ENCODE measurements around the gene ATP5PO. TPM values are rescaled to one million over a fixed set of nuclear protein-coding genes. Genes with fewer than 3 reads are reported as not detected.

The ATP5PO gene
- total RNA-seq, 1 donor from 2014 or later = 309 TPM

GRCh38 chr21:33897098-33897497, 18.5 kb downstream of the ATP5PO start:
- Histone ChIP-seq H3K79me2 (ENCODE audit: low read depth) (no peaks in the 10 kb centered on the region), H3K4me3 (no peak overlapping the region), H3F3A (ENCODE audit: low read depth) (peaks cover 19% of the 10 kb centered on the region), H3K27ac (no peak overlapping the region), H3K27me3 (no peaks in the 10 kb centered on the region), H2AFZ (replicated peaks) (no peak overlapping the region), H3K9ac (no peak overlapping the region), H3K9me3 (ENCODE audit: low read depth) (no peaks in the 10 kb centered on the region), H4K20me1 (ENCODE audit: low read depth) (no peaks in the 10 kb centered on the region), H3K4me1 (peaks cover 32% of the 10 kb centered on the region), H3K4me2 (no peak overlapping the region), H3K36me3 (no peaks in the 10 kb centered on the region)
- Mint-ChIP-seq H3K4me1 (peaks cover 31% of the 10 kb centered on the region), H3K4me3 (no peak overlapping the region), H3K27ac (no peak overlapping the region), H3K9me3 (no peaks in the 10 kb centered on the region), H3K36me3 (peaks cover 7% of the 10 kb centered on the region), H3K27me3 (ENCODE audit: insufficient read depth, low read depth) (peaks cover 6% of the 10 kb centered on the region)
- TF ChIP-seq EZH2phosphoT487 (IDR thresholded peaks at IDR 0.05) (no peak), EZH2 (IDR thresholded peaks at IDR 0.05) (no peak), CTCF (IDR thresholded peaks at IDR 0.05) (no peak)
- no peak for DNase-seq (ENCODE audit: low spot score)

GRCh38 chr21:33896691-33897090, 18.9 kb downstream of the ATP5PO start:
- Histone ChIP-seq H3K27me3 (no peaks in the 10 kb centered on the region), H3K79me2 (ENCODE audit: low read depth) (no peaks in the 10 kb centered on the region), H3K4me3 (no peak overlapping the region), H4K20me1 (ENCODE audit: low read depth) (no peaks in the 10 kb centered on the region), H2AFZ (replicated peaks) (no peak overlapping the region), H3K27ac (no peak overlapping the region), H3K4me1 (peaks cover 32% of the 10 kb centered on the region), H3F3A (ENCODE audit: low read depth) (peaks cover 15% of the 10 kb centered on the region), H3K9me3 (ENCODE audit: low read depth) (no peaks in the 10 kb centered on the region), H3K36me3 (no peaks in the 10 kb centered on the region), H3K9ac (no peak overlapping the region), H3K4me2 (no peak overlapping the region)
- Mint-ChIP-seq H3K4me3 (no peak overlapping the region), H3K27me3 (ENCODE audit: insufficient read depth, low read depth) (peaks cover 4% of the 10 kb centered on the region), H3K27ac (no peak overlapping the region), H3K9me3 (no peaks in the 10 kb centered on the region), H3K4me1 (peaks cover 33% of the 10 kb centered on the region), H3K36me3 (peaks cover 5% of the 10 kb centered on the region)
- TF ChIP-seq EZH2 (IDR thresholded peaks at IDR 0.05) (no peak), EZH2phosphoT487 (IDR thresholded peaks at IDR 0.05) (no peak), CTCF (IDR thresholded peaks at IDR 0.05) (no peak)
- DNase-seq (ENCODE audit: low spot score) = no peak

DNA sequence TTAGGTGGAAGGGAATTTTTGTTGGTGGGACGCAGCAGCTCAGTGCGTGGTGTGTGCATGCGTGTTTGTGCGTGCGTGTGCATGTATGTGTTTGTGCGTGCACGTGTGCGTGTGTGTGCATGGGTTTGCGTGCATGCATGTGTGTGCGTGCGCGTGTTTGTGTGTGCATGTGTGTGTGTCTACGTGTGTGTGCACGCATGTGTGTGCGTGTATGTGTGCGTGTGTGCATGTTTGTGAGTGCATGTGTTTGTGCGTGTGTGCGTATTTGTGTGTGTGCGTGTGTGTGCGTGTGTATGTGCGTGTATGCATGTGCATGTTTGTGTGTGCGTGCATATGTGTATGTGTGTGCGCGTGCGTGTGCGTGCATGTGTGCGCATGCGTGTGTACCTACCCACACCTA, 20.2 kb downstream of the ATP5PO start:
- no peaks in the 10 kb centered on the region for H3K9me3 ChIP-seq (ENCODE audit: low read depth)
- DNase-seq (ENCODE audit: low spot score) = no peak
- peaks cover 4% of the 10 kb centered on the region for H3K27me3 Mint-ChIP-seq (ENCODE audit: insufficient read depth, low read depth)
- H3K27ac ChIP-seq = no peak overlapping the region
- no peaks in the 10 kb centered on the region for H4K20me1 ChIP-seq (ENCODE audit: low read depth)
- H3K4me1 Mint-ChIP-seq = peaks cover 31% of the 10 kb centered on the region
- H3K79me2 ChIP-seq (ENCODE audit: low read depth) = no peaks in the 10 kb centered on the region
- H3K27me3 ChIP-seq = no peaks in the 10 kb centered on the region
- peak overlapping the region; percentile 52 for H2AFZ ChIP-seq (replicated peaks)
- H3K4me3 ChIP-seq = no peak overlapping the region
- H3K36me3 Mint-ChIP-seq = peaks cover 2% of the 10 kb centered on the region
- no peaks in the 10 kb centered on the region for H3K36me3 ChIP-seq
- H3K4me1 ChIP-seq = peaks cover 32% of the 10 kb centered on the region
- peak overlapping the region; percentile 2 for H3K27ac Mint-ChIP-seq
- H3K9ac ChIP-seq = no peak overlapping the region
- H3K4me2 ChIP-seq = peak overlapping the region; percentile 59
- no peak for TF ChIP-seq EZH2 (IDR thresholded peaks at IDR 0.05)
- TF ChIP-seq CTCF (IDR thresholded peaks at IDR 0.05) = no peak
- TF ChIP-seq EZH2phosphoT487 (IDR thresholded peaks at IDR 0.05) = no peak
- peaks cover 14% of the 10 kb centered on the region for H3F3A ChIP-seq (ENCODE audit: low read depth)
- H3K9me3 Mint-ChIP-seq = peaks cover 2% of the 10 kb centered on the region
- peak overlapping the region; percentile 52 for H3K4me3 Mint-ChIP-seq

Measured in neural progenitor cell (in vitro differentiated cells).